Stomach smooth muscle (tissue), 2 donors: ENCODE measurements around the gene GNAI3.

ENCODE experiments used
- H3K27ac ChIP-seq: one replicate; pipeline ENCODE4 v1.7.0; 2013; ENCODE audit warnings: mild to moderate bottlenecking, low read length, inconsistent platforms
- H3K27me3 ChIP-seq, 2 donors: one replicate each; pipeline ENCODE4 v1.7.0; 2013; ENCODE audit warnings: low read length in 2 of 2; ENCODE audit not compliant: insufficient read depth in 2 of 2, control insufficient read depth in 1 of 2
- H3K36me3 ChIP-seq, 2 donors: one replicate each; pipeline ENCODE4 v1.7.0; 2013; ENCODE audit warnings: low read length in 2 of 2; ENCODE audit not compliant: control insufficient read depth in 2 of 2, insufficient read depth in 2 of 2
- H3K4me1 ChIP-seq: one replicate; pipeline ENCODE4 v1.7.0; 2013; ENCODE audit warnings: low read length; ENCODE audit not compliant: control insufficient read depth, insufficient read depth
- H3K4me3 ChIP-seq, 2 donors: one replicate each; pipeline ENCODE4 v1.7.0; 2013; ENCODE audit warnings: low read length in 2 of 2
- H3K9ac ChIP-seq, 2 donors: one replicate each; pipeline ENCODE4 v1.7.0; 2013; ENCODE audit warnings: low read length in 2 of 2, mild to moderate bottlenecking in 1 of 2
- H3K9me3 ChIP-seq, 2 donors: one replicate each; pipeline ENCODE4 v1.7.0; 2013; ENCODE audit warnings: low read length in 2 of 2; ENCODE audit not compliant: control insufficient read depth in 2 of 2
- donor health status: healthy.
- donor health status: Pancreatic carcinoma.

GNAI3 gene

DNA sequence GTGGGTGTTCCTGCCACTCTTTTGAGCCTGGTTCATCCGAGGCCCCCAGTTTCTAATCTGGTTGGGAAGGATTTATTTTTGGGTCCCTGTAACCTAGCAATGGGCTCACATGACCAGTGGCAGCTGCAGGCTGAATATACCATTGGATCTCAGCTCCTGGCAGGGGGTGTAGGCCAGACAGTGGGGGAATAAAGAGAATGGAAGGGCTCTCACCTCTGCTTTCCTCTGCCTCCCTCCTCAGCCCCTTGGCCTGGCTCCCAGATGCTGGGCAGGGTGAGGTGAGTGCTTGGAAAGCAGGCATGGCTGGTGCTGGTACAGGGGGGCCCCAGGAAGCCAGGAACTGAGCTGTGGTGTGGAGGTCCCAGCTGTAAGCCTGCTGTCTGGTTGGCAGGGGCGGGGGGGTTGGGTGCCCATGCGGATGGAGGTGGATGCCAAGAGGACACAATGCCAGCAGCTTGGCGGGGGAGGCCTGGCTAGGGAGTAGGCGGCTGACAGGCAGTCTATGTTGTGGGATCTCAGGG, 12.4 kb upstream of the GNAI3 start:
- peak overlapping the region; percentile 44 to 60 for H3K9ac ChIP-seq
- H3K9me3 ChIP-seq, result no peaks in the 10 kb centered on the region
- no peaks in the 10 kb centered on the region for H3K36me3 ChIP-seq
- peak overlapping the region; percentile 75 for H3K27ac ChIP-seq
- peaks cover 42% of the 10 kb centered on the region for H3K4me1 ChIP-seq
- peak overlapping the region in 1 of 2 donors; percentile 47 for H3K4me3 ChIP-seq
- H3K27me3 ChIP-seq, result no peaks in the 10 kb centered on the region

DNA sequence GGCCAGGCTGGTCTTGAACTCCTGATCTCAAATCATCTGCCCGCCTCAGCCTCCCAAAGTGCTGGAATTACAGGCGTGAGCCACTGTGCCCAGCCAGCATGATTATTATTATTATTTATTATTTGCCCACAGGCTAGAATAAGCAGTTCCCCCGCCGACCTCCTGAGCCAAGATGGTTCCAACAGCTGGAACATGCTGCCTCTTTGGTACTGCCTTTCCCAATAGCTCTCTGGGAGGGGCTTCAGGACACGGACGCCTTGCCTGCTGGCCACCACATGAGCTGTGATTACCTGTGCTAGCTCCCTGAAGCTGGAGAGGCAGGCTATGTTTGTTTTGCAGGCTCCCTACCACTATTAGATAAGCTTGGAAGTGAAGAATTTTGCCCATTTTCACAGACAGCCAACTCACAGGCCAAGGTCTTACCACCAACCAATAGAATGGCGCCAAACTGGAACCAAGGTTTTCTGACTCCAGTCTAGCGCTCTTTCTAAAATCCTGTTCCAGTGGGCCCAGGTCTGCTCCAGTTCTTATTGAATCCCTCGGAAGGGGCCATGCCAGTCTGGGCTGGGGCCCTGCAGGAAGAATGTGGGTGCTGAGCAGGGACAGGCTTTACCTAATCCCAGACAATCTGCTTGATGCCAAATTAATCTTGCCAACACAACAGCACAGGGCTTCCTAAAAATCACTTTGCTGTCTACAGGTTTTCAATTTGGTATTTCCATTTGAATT, 10.8 kb upstream of the GNAI3 start:
- H3K36me3 ChIP-seq, result no peaks in the 10 kb centered on the region

DNA sequence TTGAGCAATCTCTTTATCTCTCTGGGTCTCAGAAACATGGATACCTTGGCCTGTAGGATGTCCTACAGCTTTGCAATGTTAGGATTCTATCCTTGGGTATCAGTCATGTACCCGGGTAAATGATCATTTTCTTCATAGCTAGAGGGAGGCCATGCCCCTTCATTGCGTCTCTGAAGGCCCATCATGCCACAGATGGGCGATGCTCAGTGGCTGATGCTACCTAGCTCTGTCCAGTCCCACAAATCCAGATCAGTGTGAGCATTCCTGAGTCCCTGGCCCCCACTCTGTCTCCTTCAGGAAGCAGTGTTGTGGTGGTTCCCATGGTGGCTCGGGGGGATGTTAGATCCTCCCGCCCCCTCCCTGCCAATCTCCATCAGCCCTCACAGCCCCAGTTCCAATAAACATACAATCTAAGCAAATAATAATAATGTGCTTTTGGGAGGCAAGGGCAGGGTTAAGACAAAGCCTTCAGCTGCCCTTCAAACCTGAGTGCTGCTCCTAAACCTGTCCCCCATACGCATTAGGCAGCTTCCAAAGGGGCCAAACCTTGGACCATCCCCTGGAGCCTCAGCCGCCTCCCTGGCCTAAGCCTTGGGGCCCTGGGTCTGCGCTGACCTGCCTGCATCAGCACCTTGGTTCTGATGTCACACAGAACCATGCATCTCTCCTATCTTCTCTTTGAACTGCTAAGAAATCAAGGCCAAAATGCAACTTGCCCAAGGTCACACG, 9.4 kb upstream of the GNAI3 start:
- no peak overlapping the region for H3K9ac ChIP-seq
- no peak overlapping the region for H3K4me3 ChIP-seq
- H3K27ac ChIP-seq, result no peak overlapping the region
- H3K36me3 ChIP-seq, result no peaks in the 10 kb centered on the region
- H3K9me3 ChIP-seq, result no peaks in the 10 kb centered on the region
- no peaks in the 10 kb centered on the region for H3K27me3 ChIP-seq
- peaks cover 25% of the 10 kb centered on the region for H3K4me1 ChIP-seq

More for the DNA sequence above, 10.8 kb upstream of the GNAI3 start:
- Histone ChIP-seq H3K9me3 (no peaks in the 10 kb centered on the region), H3K27ac (no peak overlapping the region), H3K9ac (no peak overlapping the region), H3K4me1 (peaks cover 27% of the 10 kb centered on the region), H3K4me3 (no peak overlapping the region), H3K27me3 (no peaks in the 10 kb centered on the region)

DNA sequence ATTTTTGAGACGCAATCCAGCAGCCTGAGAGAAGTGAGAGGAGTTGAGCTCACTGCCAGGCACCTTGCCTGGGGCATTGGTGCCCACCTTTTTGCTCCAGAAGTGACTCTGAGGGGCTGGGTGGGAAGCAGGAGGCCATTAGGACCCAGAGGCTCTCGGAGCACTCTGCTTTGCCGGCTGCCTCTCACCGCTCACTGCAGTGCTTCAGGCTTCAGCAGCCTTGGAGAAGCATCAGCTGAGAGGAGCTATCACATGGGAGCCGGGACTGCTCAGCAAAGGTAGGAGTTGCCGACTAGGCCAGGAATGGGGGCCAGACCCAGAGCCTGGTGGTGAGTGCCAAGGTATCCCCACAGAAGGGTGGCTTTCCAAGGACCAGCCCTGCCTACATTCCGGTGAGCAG, 8.7 kb upstream of the GNAI3 start, which contains the start of gene GPR61:
Gene GPR61 (plus strand): TSS at position 197 of the 400 bp plus-strand sequence. CDS start 3,151 bp downstream, outside the sequence.
- Histone ChIP-seq H3K4me3 (no peak within 1 kb of the TSS), H3K4me1 (peaks cover 23% of the 10 kb centered on the region), H3K9ac (no peak within 1 kb of the TSS)

DNA sequence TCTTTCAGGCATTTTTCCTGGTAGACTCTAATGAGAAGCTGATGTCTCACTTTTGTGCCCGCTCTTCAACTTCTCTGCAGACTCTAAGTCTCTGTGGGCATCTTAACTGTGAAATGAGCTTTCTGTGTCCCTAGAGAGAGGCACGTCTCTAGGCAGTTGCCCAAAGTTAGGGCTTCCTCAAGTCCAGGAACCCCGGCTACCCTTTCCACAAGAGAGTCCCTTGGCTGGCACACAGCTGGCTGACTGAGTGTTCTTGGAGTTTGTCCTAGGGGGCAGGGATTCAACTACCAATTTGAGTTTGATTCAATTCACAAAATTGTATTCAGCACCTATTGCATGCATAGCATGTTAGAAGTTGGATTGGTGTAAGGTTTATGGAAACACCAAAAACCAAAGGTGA, 7.3 kb upstream of the GNAI3 start:
- H3K4me3 ChIP-seq, result no peak overlapping the region
- H3K36me3 ChIP-seq, result no peaks in the 10 kb centered on the region
- no peaks in the 10 kb centered on the region for H3K27me3 ChIP-seq

More for the DNA sequence above, 8.7 kb upstream of the GNAI3 start, which contains the start of gene GPR61:
- H3K27ac ChIP-seq, result no peak within 1 kb of the TSS
- no peaks in the 10 kb centered on the region for H3K9me3 ChIP-seq
- H3K27me3 ChIP-seq, result no peaks in the 10 kb centered on the region
- no peaks in the 10 kb centered on the region for H3K36me3 ChIP-seq

DNA sequence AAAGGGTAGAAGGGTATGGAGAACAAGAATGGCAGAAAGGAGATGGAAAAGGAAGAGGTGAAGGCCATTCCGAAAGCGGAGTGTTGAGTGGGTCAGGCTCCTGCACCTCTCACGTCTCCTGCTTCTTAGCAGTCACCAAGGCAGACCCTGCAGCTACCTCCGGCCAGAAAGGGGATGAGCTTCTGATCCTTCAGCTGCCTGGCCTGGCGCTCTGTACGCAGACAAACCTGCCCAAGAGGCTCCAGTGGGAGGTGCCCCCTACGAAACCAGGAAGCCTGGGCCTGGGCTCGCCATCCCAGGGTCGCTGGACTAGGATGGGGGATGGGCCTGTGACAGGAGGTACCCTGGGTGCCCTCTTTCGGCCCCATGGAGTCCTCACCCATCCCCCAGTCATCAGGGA, 5.8 kb upstream of the GNAI3 start:
- peaks cover 7% of the 10 kb centered on the region for H3K4me1 ChIP-seq
- H3K36me3 ChIP-seq, result no peaks in the 10 kb centered on the region
- no peaks in the 10 kb centered on the region for H3K9me3 ChIP-seq
- H3K9ac ChIP-seq, result no peak overlapping the region
- no peak overlapping the region for H3K27ac ChIP-seq
- no peak overlapping the region for H3K4me3 ChIP-seq
- no peaks in the 10 kb centered on the region for H3K27me3 ChIP-seq

More for the DNA sequence above, 7.3 kb upstream of the GNAI3 start:
- H3K9ac ChIP-seq, result no peak overlapping the region
- H3K27ac ChIP-seq, result no peak overlapping the region
- H3K4me1 ChIP-seq, result peaks cover 9% of the 10 kb centered on the region
- H3K9me3 ChIP-seq, result no peaks in the 10 kb centered on the region

DNA sequence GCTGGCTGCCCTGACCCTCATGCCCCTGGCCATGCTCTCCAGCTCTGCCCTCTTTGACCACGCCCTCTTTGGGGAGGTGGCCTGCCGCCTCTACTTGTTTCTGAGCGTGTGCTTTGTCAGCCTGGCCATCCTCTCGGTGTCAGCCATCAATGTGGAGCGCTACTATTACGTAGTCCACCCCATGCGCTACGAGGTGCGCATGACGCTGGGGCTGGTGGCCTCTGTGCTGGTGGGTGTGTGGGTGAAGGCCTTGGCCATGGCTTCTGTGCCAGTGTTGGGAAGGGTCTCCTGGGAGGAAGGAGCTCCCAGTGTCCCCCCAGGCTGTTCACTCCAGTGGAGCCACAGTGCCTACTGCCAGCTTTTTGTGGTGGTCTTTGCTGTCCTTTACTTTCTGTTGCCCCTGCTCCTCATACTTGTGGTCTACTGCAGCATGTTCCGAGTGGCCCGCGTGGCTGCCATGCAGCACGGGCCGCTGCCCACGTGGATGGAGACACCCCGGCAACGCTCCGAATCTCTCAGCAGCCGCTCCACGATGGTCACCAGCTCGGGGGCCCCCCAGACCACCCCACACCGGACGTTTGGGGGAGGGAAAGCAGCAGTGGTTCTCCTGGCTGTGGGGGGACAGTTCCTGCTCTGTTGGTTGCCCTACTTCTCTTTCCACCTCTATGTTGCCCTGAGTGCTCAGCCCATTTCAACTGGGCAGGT, 5.0 kb upstream of the GNAI3 start:
- H3K4me3 ChIP-seq, result no peak overlapping the region
- H3K9me3 ChIP-seq, result no peaks in the 10 kb centered on the region
- peaks cover 10% of the 10 kb centered on the region for H3K4me1 ChIP-seq
- no peaks in the 10 kb centered on the region for H3K27me3 ChIP-seq
- no peak overlapping the region for H3K9ac ChIP-seq
- H3K36me3 ChIP-seq, result no peaks in the 10 kb centered on the region
- no peak overlapping the region for H3K27ac ChIP-seq

DNA sequence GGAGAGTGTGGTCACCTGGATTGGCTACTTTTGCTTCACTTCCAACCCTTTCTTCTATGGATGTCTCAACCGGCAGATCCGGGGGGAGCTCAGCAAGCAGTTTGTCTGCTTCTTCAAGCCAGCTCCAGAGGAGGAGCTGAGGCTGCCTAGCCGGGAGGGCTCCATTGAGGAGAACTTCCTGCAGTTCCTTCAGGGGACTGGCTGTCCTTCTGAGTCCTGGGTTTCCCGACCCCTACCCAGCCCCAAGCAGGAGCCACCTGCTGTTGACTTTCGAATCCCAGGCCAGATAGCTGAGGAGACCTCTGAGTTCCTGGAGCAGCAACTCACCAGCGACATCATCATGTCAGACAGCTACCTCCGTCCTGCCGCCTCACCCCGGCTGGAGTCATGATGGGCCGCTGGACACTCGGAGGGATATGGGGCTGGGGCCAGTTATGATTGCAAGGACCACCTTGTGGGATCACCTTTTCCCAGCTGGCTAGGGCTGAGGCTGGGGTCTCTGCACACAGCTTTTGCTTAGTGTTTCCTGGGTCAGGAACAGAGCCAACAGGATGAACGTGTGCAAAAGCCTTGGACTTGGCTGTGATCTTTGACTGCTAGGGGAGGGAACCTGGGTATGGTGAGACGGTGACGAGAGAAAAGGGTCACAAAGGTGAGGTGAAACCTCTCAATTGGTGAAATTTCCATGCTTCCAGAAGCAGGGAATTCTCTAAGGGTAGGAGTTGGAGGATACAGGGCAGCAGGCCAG, 4.3 kb upstream of the GNAI3 start:
- H3K27me3 ChIP-seq, result no peaks in the 10 kb centered on the region
- peaks cover 10% of the 10 kb centered on the region for H3K4me1 ChIP-seq
- no peaks in the 10 kb centered on the region for H3K36me3 ChIP-seq
- no peaks in the 10 kb centered on the region for H3K9me3 ChIP-seq
- H3K4me3 ChIP-seq, result no peak overlapping the region
- H3K27ac ChIP-seq, result no peak overlapping the region
- no peak overlapping the region for H3K9ac ChIP-seq

DNA sequence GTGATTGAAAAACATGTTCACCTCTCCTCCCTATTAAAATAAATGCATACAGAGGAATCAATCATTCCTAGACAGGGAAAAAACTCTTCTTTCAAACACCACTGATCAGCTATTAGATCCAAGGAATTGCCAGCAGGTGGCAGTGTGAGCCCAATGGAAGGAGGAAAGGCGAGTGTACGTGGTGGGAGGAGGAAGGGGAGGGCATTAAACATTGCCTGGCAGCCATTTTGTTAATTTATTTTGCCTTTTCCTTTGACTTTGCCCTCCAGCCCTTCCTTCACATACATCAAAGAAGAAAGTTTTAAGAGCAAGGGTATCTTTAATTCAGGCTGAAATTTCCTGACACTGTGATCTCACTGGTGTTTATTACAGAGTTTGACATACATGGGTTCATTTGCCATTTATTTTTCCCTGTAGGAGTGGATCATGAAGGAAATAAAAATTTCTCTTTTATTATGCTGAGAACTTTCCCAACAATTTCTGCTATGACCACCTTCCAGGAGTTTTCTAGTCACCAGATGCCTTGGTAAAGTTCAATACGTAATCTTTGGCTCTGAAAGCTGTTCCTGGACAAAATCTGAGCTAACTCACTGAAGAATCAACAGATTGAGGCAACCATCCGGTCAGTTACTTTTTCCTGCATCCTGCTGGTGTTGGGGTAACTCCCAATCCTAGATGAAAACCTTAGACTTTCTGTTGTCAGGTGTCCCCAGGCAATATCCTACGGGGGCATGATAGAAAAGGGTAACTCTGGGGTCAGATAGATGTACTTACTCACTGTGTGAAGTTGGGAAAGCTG, 1.9 kb upstream of the GNAI3 start:
- peak overlapping the region; percentile 0 to 85 for H3K9ac ChIP-seq
- H3K27ac ChIP-seq, result peak overlapping the region; percentile 66
- H3K36me3 ChIP-seq, result no peaks in the 10 kb centered on the region
- H3K4me1 ChIP-seq, result peaks cover 10% of the 10 kb centered on the region
- peak overlapping the region; percentile 79 to 97 for H3K4me3 ChIP-seq
- no peaks in the 10 kb centered on the region for H3K27me3 ChIP-seq
- no peaks in the 10 kb centered on the region for H3K9me3 ChIP-seq
